Central memory CD4-positive, alpha-beta T cell (primary cell): ENCODE results near the gene STRBP.
"Not testable (repeated sequence)": the region's sequence is repeated elsewhere in the genome, so short reads cannot be mapped to it uniquely, and the experiment has no call there.

Source experiments
- DNase-seq: peaks from one replicate; pipeline ENCODE4 v3.0.0; 2022
- total RNA-seq, 3 experiments: gene quantifications; one replicate each; lab custom pipeline; 2026; lab: John Stamatoyannopoulos, UW

STRBP gene
- total RNA-seq: 26.2 to 78.0 (median 43.1) reads per million in 3 experiments

- peak; percentile 95 for DNase-seq
Observed at GRCh38 chr9:123268465-123269259, at the start of gene STRBP. Gene STRBP (minus strand): TSS chr9:123268586. CDS start chr9:123184134, 84,452 bp downstream.

- no peak for DNase-seq
Observed at GRCh38 chr9:123316053-123316718, 47.8 kb upstream of the STRBP start.

DNA sequence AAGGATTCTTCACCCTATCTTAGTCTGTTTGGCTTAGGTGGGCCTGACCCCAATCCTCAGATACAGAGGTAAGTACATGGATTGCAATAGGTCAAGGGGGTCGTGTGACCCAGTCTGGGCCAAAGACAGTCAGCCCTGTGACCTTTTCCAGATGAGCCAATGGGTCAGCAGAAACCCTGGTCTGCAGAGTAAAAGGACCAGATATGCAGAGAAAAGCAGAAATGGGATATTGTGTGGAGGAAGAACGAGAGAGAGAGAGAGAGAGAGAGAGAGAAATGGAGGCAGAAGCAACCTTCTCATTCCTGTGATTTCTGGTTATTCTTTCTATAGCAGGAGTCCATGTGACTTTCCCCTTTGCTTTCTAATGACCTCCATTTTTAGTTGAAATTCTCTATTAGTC is 47.2 kb upstream of the STRBP start:
- DNase-seq: no peak

- DNase-seq: no peak
Observed at GRCh38 chr9:123314617-123315016, 46.2 kb upstream of the STRBP start.

GRCh38 chr9:123312306-123312877 is 44.0 kb upstream of the STRBP start:
- DNase-seq: no peak

DNA sequence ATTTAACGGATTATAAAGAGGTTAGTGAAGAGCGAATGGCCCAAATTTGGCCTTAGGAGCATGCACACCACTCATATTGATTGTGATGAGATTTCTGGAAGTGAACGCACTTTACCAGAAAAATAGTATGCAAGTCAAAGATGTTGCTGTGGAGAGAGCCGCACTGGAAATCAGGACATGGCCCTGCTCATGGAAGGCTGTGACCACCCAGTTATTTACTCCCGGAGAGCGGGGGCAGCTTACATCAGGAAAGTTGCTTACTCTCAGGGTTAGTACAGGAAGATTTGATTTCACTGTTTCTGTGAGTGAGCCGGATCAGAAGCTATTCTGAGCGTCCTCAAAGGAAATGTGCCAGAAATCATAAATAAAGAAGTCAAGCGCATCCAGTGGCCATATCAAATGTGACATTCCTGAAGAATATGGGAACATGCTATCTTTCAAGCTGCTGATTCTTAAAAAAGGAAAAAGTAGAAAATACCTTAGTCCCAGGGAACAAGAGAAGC is 42.9 kb upstream of the STRBP start:
- no peak for DNase-seq

- no peak for DNase-seq
Observed at GRCh38 chr9:123310551-123311249, 42.3 kb upstream of the STRBP start.

- no peak for DNase-seq
Observed at GRCh38 chr9:123309611-123310010, 41.2 kb upstream of the STRBP start.

DNA sequence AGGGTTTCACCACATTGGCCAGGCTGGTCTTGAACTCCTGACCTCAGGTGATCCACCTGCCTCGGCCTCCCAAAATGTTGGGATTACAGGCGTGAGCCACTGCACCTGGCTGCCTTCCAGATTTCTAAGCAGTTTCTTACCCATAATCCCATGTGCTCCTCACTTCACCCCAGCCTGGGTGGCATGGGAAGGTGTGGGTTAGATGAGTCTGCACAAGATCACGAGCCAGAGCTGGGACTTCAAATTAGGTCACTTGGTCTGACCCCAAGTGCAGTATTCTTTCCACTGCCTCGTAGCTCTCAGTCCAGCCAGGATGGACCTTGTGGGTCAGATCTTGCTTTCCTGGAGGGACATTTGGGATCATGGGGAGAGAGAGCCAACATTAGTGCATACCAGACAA is 37.5 kb upstream of the STRBP start:
- no peak for DNase-seq

DNA sequence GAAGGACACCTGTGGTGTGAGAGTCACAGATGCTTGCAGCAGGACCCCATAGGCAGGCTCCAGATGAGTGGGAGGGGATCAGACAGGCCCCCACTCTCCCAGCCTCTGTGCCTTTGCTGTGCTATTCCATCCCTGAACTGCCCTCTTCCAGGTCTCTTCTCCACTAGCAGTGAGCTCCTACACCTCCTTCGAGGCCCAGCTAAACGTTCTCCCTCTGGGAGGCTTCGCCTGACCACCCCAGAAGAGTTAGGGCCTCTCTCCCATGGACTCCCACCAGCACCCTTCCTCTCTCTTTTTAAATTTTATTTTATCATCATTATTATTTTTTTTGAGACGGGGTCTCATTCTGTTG is 35.9 kb upstream of the STRBP start:
- DNase-seq: no peak

DNA sequence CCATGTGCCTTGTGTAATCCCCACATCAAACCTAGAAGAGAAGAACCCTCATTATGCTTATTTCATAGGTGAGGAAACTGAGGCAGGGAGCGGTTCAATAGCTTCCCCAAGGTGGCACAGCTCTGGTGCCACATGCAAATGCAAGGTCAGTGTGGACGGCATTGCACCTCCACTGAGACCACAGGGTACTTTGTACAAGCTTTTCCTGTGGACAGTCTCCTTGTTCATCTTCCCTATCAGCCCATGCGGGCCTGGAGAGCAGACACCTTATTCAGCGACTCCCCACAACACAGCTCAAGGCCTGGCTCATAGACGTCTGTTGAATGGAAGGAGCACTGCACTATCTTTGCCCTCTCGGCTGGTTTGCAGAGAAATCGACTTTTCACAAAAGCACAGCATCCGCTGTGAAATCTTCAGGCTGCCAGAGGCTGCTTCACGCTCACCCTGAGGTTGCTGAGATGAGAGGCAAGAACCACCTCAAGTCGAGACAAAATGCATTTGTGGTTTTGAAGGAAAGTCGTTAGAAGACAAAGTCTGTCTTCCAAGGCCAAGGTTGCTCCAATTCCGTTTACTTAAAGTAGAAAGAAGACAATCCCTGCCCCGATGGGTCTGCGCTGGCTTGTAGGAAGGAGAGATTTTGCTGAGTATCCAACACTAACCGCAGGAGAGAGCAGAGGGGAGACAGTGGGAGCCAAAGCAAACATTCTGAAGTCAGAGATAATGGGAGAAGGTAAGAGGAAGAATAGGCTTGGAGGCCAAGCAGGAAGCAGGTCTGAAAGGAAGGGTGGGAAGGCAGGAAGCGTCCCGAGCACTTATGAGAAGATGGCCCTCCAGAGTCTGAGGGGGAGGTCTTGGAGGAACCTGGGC is 34.2 kb upstream of the STRBP start:
- no peak for DNase-seq

DNA sequence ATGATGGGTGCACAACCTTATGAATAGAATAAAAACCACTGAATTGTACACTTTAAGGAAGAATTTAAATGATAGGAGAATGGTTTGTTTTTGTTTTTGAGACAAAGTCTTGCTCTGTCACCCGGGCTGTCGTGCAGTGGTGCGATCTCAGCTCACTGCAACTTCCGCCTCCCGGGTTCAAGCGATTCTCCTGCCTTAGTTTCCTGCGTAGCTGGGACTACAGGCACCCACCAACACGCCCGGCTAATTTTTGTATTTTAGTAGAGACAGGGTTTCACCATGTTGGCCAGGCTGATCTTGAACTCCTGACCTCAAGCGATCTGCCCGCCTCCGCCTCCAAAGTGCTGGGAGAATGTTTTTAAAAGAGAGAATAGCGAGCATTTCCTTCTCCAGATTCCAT is 33.5 kb upstream of the STRBP start:
- DNase-seq: not testable (repeated sequence)

DNA sequence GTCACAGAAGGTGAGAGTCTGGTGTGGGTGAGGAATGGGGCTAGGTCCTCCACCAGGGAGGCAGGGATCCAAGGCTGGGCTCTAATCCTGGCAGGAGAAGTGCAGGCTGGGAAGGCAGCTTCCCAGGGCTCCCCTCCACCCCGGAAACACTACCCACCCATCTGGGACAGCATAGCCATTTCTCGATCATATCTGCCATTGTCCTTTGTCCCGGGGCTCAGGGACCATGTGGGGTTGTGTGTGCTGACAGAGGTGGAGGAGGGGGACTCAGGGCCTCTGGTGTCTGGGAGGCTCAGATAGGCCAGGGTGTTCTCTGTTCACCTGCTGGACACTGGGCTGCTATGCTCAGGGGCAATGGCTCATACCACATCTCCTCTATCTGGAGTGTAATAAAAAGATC is 32.2 kb upstream of the STRBP start:
- DNase-seq: no peak

GRCh38 chr9:123299558-123300126 is 31.3 kb upstream of the STRBP start:
- no peak for DNase-seq

GRCh38 chr9:123296174-123296573 is 27.8 kb upstream of the STRBP start:
- DNase-seq: no peak

GRCh38 chr9:123291736-123292135 is 23.4 kb upstream of the STRBP start:
- DNase-seq: no peak

GRCh38 chr9:123290764-123291163 is 22.4 kb upstream of the STRBP start:
- DNase-seq: no peak

GRCh38 chr9:123287639-123288038 is 19.3 kb upstream of the STRBP start:
- DNase-seq: no peak

DNA sequence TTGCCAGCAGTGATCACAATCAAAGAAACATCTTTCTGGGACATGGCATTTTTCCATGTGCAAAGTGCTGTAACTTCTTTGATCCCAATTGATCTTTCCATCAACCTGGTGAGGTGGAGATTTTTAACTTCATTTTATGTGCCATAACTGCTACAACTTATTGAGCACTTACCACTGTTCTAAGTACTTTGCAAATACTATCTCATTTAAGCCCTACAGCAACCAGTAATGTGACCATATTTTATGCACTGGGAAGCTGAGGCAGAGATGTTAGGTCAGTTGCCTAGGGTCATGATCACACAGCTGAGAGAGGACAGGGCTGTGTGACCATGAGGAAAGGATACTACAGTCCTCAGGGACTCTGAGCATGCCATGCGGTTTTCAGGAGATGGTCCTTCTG is 17.9 kb upstream of the STRBP start:
- no peak for DNase-seq

DNA sequence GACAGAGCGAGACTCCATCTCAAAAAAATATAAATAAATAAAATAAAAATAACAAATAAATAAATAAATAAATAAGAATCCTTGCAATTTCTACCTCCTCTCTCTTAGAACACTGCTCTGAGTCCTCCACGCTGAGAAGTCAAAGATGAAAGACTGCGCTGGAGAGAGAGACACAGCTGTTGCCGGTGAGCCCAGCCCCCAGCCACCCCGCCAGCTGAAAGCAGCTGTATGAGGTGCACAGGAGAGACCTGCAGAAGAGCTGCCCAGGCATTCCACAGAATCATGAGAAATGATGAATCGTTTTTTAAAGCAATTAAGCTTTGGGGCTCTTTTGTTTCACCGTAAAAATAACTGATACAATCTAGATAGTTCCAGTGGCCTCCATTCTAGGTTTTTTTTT is 16.3 kb upstream of the STRBP start:
- no peak for DNase-seq

GRCh38 chr9:123283455-123283854 is 15.1 kb upstream of the STRBP start:
- no peak for DNase-seq

- DNase-seq: no peak
Observed at GRCh38 chr9:123283048-123283408, 14.6 kb upstream of the STRBP start.
